ENCODE data around the gene PCDH1.
A peak's percentile ranks its signal among the peaks of the same experiment; 100 is the strongest.
"Not testable (repeated sequence)": the region's sequence is repeated elsewhere in the genome, so short reads cannot be mapped to it uniquely, and the experiment has no call there.

The PCDH1 gene

GRCh38 chr5:141878186-141878710 is at the start of gene PCDH1:
TSS of gene PCDH1 (minus strand) at chr5:141878410. CDS start at chr5:141878262, 148 bp downstream.
- no peak for DNase-seq (ENCODE audit: low read depth)

GRCh38 chr5:141926434-141926833 is 48.2 kb upstream of the PCDH1 start:
- DNase-seq (ENCODE audit: low read depth), result no peak

GRCh38 chr5:141923448-141924313 is 45.5 kb upstream of the PCDH1 start, which contains the start of gene DELE1:
TSS of gene DELE1 (plus strand) at chr5:141923871. CDS start at chr5:141923942, 71 bp downstream.
- peak; percentile 81 for DNase-seq (ENCODE audit: low read depth)

GRCh38 chr5:141922827-141923447 is 44.7 kb upstream of the PCDH1 start:
- DNase-seq (ENCODE audit: low read depth), result not testable (repeated sequence)

GRCh38 chr5:141920771-141921170 is 42.6 kb upstream of the PCDH1 start:
- DNase-seq (ENCODE audit: low read depth), result no peak

- DNase-seq (ENCODE audit: low read depth), result no peak
Observed at GRCh38 chr5:141919218-141920119, 41.3 kb upstream of the PCDH1 start.

GRCh38 chr5:141917760-141918159 is 39.5 kb upstream of the PCDH1 start:
- DNase-seq (ENCODE audit: low read depth), result no peak

- no peak for DNase-seq (ENCODE audit: low read depth)
Observed at GRCh38 chr5:141916522-141916921, 38.3 kb upstream of the PCDH1 start.

GRCh38 chr5:141915881-141916336 is 37.7 kb upstream of the PCDH1 start:
- DNase-seq (ENCODE audit: low read depth), result no peak

- DNase-seq (ENCODE audit: low read depth), result no peak
Observed at GRCh38 chr5:141914797-141915196, 36.6 kb upstream of the PCDH1 start.

GRCh38 chr5:141914199-141914743 is 36.1 kb upstream of the PCDH1 start:
- no peak for DNase-seq (ENCODE audit: low read depth)

- DNase-seq (ENCODE audit: low read depth), result no peak
Observed at GRCh38 chr5:141913560-141914198, 35.5 kb upstream of the PCDH1 start.

- no peak for DNase-seq (ENCODE audit: low read depth)
Observed at GRCh38 chr5:141910271-141910673, 32.1 kb upstream of the PCDH1 start.

GRCh38 chr5:141909212-141909611 is 31.0 kb upstream of the PCDH1 start:
- no peak for DNase-seq (ENCODE audit: low read depth)

- DNase-seq (ENCODE audit: low read depth), result no peak
Observed at GRCh38 chr5:141908796-141909195, 30.6 kb upstream of the PCDH1 start.

- no peak for DNase-seq (ENCODE audit: low read depth)
Observed at GRCh38 chr5:141906972-141907371, 28.8 kb upstream of the PCDH1 start.

GRCh38 chr5:141906517-141906916 is 28.3 kb upstream of the PCDH1 start:
- no peak for DNase-seq (ENCODE audit: low read depth)

GRCh38 chr5:141904551-141904950 is 26.3 kb upstream of the PCDH1 start:
- DNase-seq (ENCODE audit: low read depth), result no peak

GRCh38 chr5:141903261-141903660 is 25.1 kb upstream of the PCDH1 start:
- no peak for DNase-seq (ENCODE audit: low read depth)

- no peak for DNase-seq (ENCODE audit: low read depth)
Observed at GRCh38 chr5:141902015-141902814, 24.0 kb upstream of the PCDH1 start.

Data from T-helper 22 cell (primary cell).